Measurements from ENCODE around the gene TRAFD1. TPM values are rescaled to one million over a fixed set of nuclear protein-coding genes. Genes with fewer than 3 reads are reported as not detected.
"Not testable (repeated sequence)": the region's sequence is repeated elsewhere in the genome, so short reads cannot be mapped to it uniquely, and the experiment has no call there.

TRAFD1 gene
- total RNA-seq, 1 donor from 2014 or later: 50.8 TPM

- intact Hi-C loops (cut with micrococcal nuclease): no loop called here
These were observed 28.0 kb downstream of the TRAFD1 start for GRCh38 chr12:112153181-112153892.

GRCh38 chr12:112153893-112154219 is 28.5 kb downstream of the TRAFD1 start:
- intact Hi-C loops (cut with micrococcal nuclease): no loop called here

- intact Hi-C loops (cut with micrococcal nuclease): not testable (repeated sequence)
These were observed 33.2 kb downstream of the TRAFD1 start for GRCh38 chr12:112158461-112159145.

- intact Hi-C loops (cut with micrococcal nuclease): no loop called here
These were observed 33.8 kb downstream of the TRAFD1 start for GRCh38 chr12:112159146-112159541.

GRCh38 chr12:112160611-112161010 is 35.3 kb downstream of the TRAFD1 start:
- intact Hi-C loops (cut with micrococcal nuclease): no loop called here

- intact Hi-C loops (cut with micrococcal nuclease): no loop called here
These were observed 36.4 kb downstream of the TRAFD1 start for GRCh38 chr12:112161711-112162110.

GRCh38 chr12:112162241-112162790 is 37.0 kb downstream of the TRAFD1 start:
- intact Hi-C loops (cut with micrococcal nuclease): no loop called here

GRCh38 chr12:112163056-112163455 is 37.7 kb downstream of the TRAFD1 start:
- intact Hi-C loops (cut with micrococcal nuclease): no loop called here

GRCh38 chr12:112163471-112163991 is 38.2 kb downstream of the TRAFD1 start:
- intact Hi-C loops (cut with micrococcal nuclease): no loop called here

GRCh38 chr12:112164011-112164660 is 38.8 kb downstream of the TRAFD1 start:
- intact Hi-C loops (cut with micrococcal nuclease): no loop called here

GRCh38 chr12:112165624-112166023 is 40.3 kb downstream of the TRAFD1 start:
- intact Hi-C loops (cut with micrococcal nuclease): no loop called here

GRCh38 chr12:112166051-112167015 is 41.0 kb downstream of the TRAFD1 start:
- intact Hi-C loops (cut with micrococcal nuclease): no loop called here

- intact Hi-C loops (cut with micrococcal nuclease): no loop called here
These were observed 41.7 kb downstream of the TRAFD1 start for GRCh38 chr12:112167031-112167461.

- intact Hi-C loops (cut with micrococcal nuclease): no loop called here
These were observed 42.6 kb downstream of the TRAFD1 start for GRCh38 chr12:112167718-112168525.

- intact Hi-C loops (cut with micrococcal nuclease): no loop called here
These were observed 43.2 kb downstream of the TRAFD1 start for GRCh38 chr12:112168561-112168971.

GRCh38 chr12:112169161-112169872 is 44.0 kb downstream of the TRAFD1 start:
- intact Hi-C loops (cut with micrococcal nuclease): no loop called here

GRCh38 chr12:112169966-112170365 is 44.6 kb downstream of the TRAFD1 start:
- intact Hi-C loops (cut with micrococcal nuclease): no loop called here

GRCh38 chr12:112170376-112170775 is 45.0 kb downstream of the TRAFD1 start:
- intact Hi-C loops (cut with micrococcal nuclease): no loop called here

- intact Hi-C loops (cut with micrococcal nuclease): no loop called here
These were observed 45.7 kb downstream of the TRAFD1 start for GRCh38 chr12:112170971-112171596.
